Neural crest cell (in vitro differentiated cells): ENCODE results near the gene ZNF384. TPM values are rescaled to one million over a fixed set of nuclear protein-coding genes. Genes with fewer than 3 reads are reported as not detected.

Source experiments
- DNase-seq: peaks from one replicate; pipeline ENCODE4 v3.0.0; 2021; ENCODE audit warnings: low read depth, mixed read lengths, low spot score
- H3K27ac Mint-ChIP-seq: one replicate; pipeline ENCODE4 v1.8.0; 2021; ENCODE audit warnings: mild to moderate bottlenecking, mixed read lengths; ENCODE audit not compliant: unreplicated experiment
- H3K27me3 Mint-ChIP-seq: 2 replicates; pipeline ENCODE4 v1.8.0; 2021; ENCODE audit warnings: low read depth, mild to moderate bottlenecking, mixed read lengths
- H3K36me3 Mint-ChIP-seq: 2 replicates; pipeline ENCODE4 v1.8.0; 2021; ENCODE audit warnings: low read depth, mild to moderate bottlenecking, mixed read lengths
- H3K4me1 Mint-ChIP-seq: 2 replicates; pipeline ENCODE4 v1.8.0; 2021; ENCODE audit warnings: mixed read lengths
- H3K4me3 Mint-ChIP-seq: one replicate; pipeline ENCODE4 v1.8.0; 2021; ENCODE audit warnings: mild to moderate bottlenecking, mixed read lengths
- H3K9me3 Mint-ChIP-seq: 2 replicates; pipeline ENCODE4 v1.8.0; 2021; ENCODE audit warnings: mixed read lengths
- total RNA-seq: library from RNA; stranded (reverse); gene quantifications from 2 replicates; pipeline ENCODE4 v1.2.1, GENCODE V29; 2021
- TF ChIP-seq, protein P1 (sequence below): fragments of 200-600 bp; sonication (generic); conservative IDR thresholded peaks from 2 replicates; pipeline ENCODE4 v1.5.0; 2021; ENCODE audit warnings: antibody characterized with exemption, mild to moderate bottlenecking

Gene ZNF384
- total RNA-seq, 1 donor from 2014 or later: 94.3 TPM

DNA sequence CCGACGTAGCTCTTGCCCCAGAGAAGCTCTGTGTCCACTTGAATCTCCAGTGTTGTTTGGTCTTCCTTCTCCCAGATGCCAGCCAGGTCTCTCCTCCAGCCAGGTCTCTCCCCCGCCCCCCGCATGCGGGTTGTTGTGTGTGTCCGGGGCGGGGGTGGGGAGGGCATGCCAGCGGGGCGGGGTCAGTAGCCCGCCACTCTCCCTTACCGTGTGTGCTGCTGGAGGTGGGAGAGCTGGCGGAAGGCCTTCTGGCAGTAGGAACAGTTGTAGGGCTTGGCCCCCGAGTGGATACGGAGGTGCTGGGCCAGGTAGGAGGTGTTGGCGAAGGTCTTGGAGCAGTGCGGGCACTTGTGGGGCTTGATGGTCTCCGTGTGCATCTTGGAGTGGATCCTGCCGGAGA, 17.0 kb downstream of the ZNF384 start:
- Mint-ChIP-seq H3K9me3 (no peaks in the 10 kb centered on the region), H3K27me3 (no peaks in the 10 kb centered on the region), H3K27ac (no peak overlapping the region), H3K36me3 (peaks cover 29% of the 10 kb centered on the region), H3K4me3 (no peak overlapping the region), H3K4me1 (no peaks in the 10 kb centered on the region)
- no peak for DNase-seq
- TF ChIP-seq, protein P1, sequence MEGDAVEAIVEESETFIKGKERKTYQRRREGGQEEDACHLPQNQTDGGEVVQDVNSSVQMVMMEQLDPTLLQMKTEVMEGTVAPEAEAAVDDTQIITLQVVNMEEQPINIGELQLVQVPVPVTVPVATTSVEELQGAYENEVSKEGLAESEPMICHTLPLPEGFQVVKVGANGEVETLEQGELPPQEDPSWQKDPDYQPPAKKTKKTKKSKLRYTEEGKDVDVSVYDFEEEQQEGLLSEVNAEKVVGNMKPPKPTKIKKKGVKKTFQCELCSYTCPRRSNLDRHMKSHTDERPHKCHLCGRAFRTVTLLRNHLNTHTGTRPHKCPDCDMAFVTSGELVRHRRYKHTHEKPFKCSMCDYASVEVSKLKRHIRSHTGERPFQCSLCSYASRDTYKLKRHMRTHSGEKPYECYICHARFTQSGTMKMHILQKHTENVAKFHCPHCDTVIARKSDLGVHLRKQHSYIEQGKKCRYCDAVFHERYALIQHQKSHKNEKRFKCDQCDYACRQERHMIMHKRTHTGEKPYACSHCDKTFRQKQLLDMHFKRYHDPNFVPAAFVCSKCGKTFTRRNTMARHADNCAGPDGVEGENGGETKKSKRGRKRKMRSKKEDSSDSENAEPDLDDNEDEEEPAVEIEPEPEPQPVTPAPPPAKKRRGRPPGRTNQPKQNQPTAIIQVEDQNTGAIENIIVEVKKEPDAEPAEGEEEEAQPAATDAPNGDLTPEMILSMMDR: no peak

DNA sequence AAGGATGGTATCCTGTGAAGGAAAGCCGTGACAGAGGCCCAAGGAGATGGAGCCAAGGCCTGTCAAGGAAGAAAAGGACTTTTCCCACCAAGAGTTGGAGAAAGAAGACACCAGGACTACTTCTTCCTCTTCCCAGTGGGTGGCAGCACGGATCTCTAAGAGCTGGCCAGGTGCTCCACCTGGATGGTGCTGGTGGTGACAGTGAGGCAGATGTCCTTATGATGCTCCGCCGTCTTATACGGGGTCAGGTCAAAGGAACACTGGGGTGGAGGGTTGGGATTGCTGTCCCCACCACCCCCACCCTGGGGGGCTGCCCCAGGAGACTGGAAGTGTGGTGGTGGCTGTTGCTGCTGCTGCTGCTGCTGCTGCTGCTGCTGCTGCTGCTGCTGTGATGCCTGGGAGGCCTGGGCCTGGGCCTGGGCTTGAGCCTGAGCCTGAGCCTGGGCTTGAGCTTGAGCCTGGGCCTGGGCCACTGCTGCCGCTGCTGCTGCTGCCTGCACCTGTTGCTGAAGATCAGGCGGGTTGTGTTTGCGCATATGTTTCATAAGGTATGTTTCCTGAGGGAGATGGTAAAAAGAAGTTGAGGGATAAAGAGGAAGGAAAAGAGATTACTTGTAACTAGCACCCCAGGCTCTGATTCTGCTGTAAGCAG, 21.5 kb downstream of the ZNF384 start:
- H3K27me3 Mint-ChIP-seq: no peaks in the 10 kb centered on the region
- H3K9me3 Mint-ChIP-seq: no peaks in the 10 kb centered on the region
- TF ChIP-seq, protein P1: no peak
- no peak overlapping the region for H3K4me3 Mint-ChIP-seq
- H3K27ac Mint-ChIP-seq: no peak overlapping the region
- peaks cover 8% of the 10 kb centered on the region for H3K4me1 Mint-ChIP-seq
- H3K36me3 Mint-ChIP-seq: peaks cover 23% of the 10 kb centered on the region
- no peak for DNase-seq

DNA sequence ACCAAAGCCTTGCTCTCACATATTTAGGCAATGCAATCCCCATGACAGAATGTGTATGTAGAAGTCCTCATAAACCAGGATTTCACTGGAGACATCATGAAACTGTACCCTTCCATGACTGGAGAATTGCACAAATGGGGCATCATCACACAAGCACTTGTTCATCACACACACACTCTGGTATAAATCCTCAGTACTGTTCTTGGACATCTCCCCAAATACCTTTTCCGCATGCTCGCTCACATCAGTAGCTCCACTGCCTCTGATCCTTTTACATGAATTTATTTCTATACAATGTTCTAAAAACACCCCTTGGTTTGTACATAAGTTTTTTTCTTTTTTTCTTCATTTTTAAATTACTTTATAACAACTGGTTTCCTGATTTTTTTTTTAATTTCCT, 23.0 kb downstream of the ZNF384 start:
- peaks cover 16% of the 10 kb centered on the region for H3K4me1 Mint-ChIP-seq
- H3K27me3 Mint-ChIP-seq: no peaks in the 10 kb centered on the region
- H3K27ac Mint-ChIP-seq: no peak overlapping the region
- no peaks in the 10 kb centered on the region for H3K9me3 Mint-ChIP-seq
- peaks cover 14% of the 10 kb centered on the region for H3K36me3 Mint-ChIP-seq
- TF ChIP-seq, protein P1: no peak
- H3K4me3 Mint-ChIP-seq: no peak overlapping the region
- no peak for DNase-seq

DNA sequence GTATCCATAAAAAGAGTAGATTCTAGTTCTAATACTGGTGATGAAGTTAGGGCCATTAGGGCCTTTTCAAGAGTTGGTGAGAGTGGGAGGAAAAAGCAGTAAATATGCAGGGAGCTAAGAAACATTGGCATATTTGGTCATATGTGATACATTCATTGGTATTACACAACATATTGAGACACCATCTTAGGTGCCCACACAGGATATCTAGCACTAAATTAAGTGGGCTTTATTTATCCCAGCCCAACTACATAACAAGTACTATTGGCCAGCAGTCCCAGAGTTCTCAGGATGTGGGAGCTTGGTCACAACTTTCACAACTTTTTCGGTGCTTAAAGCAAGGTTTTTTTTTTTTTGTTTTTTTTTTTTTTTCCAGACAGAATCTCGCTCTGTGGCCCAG, 24.3 kb downstream of the ZNF384 start:
- Mint-ChIP-seq H3K4me1 (peaks cover 16% of the 10 kb centered on the region), H3K27me3 (no peaks in the 10 kb centered on the region), H3K36me3 (peaks cover 9% of the 10 kb centered on the region), H3K27ac (no peak overlapping the region), H3K9me3 (no peaks in the 10 kb centered on the region), H3K4me3 (peak overlapping the region; percentile 14)
- TF ChIP-seq, protein P1: no peak
- DNase-seq: no peak

DNA sequence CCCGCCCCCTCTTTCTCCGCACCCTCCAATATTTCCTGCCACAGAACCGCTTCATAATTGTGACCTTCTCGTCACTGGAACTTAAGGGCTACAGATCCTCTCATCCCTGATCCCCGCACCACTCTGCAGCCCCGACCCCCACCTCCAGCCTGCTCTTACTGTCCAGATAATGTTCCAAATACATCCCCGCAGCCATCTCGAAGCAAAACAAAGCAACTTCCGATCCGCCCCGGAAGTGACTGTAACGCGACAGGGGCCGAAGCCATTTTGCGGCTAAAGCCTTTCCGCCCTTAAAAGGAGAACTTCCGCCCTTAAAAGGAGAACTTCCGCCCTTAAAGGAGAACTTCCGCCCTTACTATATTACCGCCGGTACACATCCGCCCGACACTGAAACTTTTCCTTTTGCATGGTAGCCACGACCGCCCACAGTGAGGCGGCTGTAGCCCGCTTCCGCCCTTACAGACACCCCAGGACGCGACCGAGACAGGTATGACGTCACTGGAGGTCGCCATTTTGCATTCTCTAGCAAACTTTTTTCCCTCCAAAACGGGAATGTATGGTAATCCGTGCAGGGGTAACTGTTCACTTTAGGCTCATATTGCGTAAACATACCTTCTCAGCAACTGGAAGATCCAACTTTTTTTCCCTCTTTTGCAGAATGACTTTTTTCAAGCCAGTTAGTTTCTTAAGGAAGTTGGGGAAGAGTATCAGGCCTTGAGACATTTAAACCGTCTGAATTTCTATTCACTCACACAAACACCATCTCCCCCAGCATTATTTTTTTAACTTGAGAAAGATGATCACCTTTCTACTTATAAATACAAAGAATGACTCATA, 26.1 kb downstream of the ZNF384 start, which contains the start of gene ING4:
ING4 (minus strand) TSS at position 214 of the 837 bp plus-strand sequence; CDS start at position 196, 18 bp downstream.
- H3K36me3 Mint-ChIP-seq: peaks cover 6% of the 10 kb centered on the region
- TF ChIP-seq, protein P1: no peak
- H3K4me1 Mint-ChIP-seq: peaks cover 16% of the 10 kb centered on the region
- peak within 1 kb of the TSS; percentile 94 for H3K4me3 Mint-ChIP-seq
- peak within 1 kb of the TSS; percentile 98 for H3K27ac Mint-ChIP-seq
- no peaks in the 10 kb centered on the region for H3K9me3 Mint-ChIP-seq
- peak; percentile 83 for DNase-seq
- no peaks in the 10 kb centered on the region for H3K27me3 Mint-ChIP-seq
